Measurements from ENCODE around the gene MAP3K3.
"Not testable (repeated sequence)": the region's sequence is repeated elsewhere in the genome, so short reads cannot be mapped to it uniquely, and the experiment has no call there.

MAP3K3 gene

DNA sequence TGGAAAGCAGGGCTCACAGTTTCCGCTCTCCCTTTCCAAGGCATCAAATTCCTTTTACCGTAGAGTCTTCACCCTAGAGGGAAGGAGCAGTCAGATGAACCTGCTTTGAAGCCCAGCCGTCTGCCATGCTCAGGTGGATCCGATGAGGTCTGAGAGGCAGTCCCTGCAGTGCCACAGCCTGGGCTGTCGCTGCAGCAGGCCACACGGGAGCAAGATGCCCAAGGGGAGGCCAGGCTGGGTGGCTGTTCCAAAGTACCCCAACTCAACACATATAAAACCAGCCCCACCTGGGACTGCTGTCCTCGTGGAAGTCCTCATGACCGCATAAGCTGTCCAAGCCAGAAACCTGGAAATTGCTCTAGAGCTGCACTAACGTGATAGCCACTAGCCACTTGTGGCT is 82.6 kb downstream of the MAP3K3 start:
- no peak for DNase-seq (ENCODE audit: low read depth in 2 of 2, low spot score in 1 of 2)

DNA sequence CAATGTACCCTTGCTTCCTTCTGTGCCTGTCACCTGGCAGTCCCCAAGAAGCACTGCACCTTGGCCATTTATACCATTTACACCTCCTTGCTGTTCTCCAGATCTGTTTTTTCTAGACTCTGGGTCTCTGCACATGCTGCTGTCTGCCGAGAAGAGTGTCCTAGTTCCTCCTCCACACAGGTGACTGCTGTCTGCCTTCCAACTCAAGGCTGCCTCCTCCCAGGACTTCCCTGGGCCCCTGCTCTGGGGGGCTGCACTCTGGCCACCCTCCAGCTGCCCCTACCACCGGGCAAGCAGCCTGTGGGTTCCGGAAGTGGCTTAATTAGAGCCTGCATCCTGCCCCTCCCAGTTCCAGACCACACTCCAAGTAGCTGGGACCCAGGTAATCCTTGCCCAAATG is 83.4 kb downstream of the MAP3K3 start:
- DNase-seq (ENCODE audit: low read depth in 2 of 2, low spot score in 1 of 2): no peak

DNA sequence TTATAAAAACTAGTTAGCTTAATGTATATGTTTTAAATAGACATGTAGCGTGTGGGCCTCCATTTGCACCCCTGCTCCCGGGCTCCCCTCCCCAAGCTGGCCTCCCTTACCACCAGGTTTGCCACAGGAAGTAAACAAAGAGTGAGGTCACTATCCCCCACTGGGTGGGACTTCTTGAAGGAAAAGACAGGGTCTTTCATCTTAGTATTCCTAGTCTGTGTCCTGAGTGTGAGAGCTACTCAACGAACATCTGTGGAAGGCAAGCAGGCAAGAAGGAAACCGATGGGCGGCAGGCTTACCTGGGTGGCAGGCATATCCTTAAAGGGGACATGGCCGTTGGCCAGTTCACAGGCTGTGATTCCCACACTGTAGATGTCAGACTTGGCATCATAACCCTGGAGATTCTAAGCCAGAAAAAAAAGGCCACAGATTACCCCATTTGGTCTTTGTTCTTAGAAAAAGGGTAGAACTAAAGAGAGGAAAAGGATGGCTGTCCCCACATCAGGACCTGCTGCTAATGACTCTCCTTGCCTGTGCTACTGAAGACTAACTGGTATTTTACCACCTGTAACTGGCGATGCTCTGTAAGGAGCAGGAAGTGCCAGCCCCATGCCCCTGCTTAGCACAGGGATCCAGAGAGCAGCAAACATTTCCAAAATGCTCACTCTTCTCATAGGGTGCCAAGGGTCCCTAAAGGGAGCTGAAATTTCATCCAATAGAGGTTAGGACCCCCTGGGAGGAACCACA is 84.3 kb downstream of the MAP3K3 start:
- DNase-seq (ENCODE audit: low read depth in 2 of 2, low spot score in 1 of 2): no peak

DNA sequence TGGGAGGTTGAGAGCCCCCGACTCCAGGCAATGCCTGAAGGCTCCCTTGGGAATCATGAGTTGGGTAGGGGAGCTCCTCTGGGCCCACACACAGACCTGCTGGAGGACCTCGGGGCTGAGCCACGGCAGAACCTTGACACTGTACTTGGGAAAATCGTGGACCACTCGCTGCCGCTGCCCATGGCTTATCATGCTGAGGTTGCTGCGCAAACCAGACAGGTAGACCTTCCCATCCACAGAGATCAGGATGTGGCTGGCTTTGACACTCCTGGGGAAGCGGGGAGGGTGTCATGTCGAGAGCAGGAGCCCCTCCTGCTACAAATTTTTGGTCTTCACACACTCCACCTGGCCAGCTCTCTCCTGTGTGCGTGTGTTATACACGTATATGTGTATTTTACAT is 84.9 kb downstream of the MAP3K3 start:
- DNase-seq (ENCODE audit: low read depth in 2 of 2, low spot score in 1 of 2): no peak

DNA sequence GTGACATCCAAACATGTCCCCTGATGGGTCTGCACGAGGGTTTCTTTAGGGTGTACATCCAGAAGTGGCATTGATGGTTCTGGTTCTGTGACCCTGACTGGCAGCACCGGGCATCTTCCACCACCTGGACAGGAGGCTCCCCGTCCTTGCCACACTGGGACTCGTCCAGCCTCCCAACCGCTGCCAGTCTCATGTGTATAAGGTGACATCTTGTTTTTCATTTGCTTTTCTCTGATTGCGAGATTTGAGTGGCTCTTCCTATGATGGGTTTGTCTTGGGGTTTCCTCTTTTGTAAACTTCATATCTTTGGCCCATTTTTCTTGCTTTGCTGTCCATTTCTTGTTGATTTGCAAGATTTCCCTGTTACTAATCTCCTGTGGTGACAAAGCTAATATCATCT is 86.9 kb downstream of the MAP3K3 start:
- no peak for DNase-seq (ENCODE audit: low read depth in 2 of 2, low spot score in 1 of 2)

DNA sequence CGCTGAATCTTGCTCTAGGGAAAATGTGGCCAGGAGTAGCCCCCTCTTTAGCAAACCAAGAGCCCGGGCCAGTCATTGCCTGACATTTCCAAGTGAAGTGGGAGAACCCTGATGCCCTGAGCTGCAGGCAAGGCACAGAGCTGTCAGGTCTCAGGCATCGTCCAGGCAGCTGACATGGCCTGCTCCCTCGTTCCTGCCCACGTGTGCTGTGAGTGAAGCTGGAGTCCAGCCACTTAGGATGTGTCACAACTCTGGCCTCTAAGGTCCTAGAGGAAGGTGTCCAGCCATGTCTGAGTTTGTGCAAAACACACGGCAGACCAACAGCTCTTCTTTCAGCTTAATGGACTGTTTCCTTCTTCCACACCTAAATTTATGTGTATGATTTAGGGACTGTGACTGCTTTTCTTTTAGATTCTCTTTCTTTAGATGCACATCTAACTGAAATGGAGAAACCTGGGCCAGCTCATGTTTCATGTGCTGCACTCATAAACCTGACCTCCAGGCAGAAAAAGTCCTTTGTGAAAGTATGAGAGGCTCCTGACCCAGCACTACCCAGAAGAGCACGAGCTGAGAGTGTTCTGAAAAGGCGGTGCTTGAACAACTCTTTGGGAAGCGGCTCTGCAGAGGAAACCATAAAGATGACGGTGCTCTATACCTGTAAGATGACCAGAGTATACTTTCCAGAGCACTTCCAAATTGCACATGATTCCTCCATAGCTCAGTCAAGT is 92.5 kb downstream of the MAP3K3 start:
- no peak for DNase-seq (ENCODE audit: low read depth in 2 of 2, low spot score in 1 of 2)

DNA sequence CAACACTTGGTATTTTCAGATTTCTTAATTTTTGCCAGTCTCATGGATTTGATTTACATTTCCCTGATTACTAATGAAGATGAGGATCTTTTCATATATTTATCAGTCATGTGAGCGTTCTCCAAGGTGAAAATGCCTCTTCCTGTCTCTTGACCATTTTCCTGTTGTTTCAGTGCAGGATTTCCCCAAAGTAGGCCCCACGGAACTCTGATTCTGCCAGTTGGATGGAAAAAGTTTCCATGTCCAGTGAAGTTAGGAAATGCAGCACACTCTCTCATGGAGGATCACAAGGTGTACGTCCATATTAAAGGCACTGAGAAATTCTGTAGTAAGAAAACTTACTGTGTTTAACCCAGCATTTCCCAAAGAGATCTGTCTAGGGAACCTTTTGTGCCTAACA is 94.2 kb downstream of the MAP3K3 start:
- no peak for DNase-seq (ENCODE audit: low read depth in 2 of 2, low spot score in 1 of 2)

DNA sequence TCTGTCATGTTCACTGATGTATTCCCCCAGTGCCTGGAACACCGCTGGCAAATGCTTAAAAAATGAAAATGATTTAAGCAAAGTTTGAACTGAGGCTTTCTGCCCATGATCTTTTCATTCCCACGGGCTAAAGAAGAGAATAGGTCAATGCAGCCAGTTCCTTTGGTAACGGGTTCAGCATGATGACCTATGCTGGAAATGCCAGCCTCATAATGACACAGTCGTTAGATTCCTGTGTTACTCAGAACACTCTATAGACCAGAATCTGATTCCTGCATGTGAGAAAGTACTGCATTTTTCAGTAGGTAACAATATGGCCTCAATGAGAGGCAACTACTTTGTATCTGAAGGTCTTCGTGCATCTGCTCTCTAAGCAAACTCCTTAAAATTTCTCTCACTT is 96.8 kb downstream of the MAP3K3 start:
- no peak for DNase-seq (ENCODE audit: low read depth in 2 of 2, low spot score in 1 of 2)

DNA sequence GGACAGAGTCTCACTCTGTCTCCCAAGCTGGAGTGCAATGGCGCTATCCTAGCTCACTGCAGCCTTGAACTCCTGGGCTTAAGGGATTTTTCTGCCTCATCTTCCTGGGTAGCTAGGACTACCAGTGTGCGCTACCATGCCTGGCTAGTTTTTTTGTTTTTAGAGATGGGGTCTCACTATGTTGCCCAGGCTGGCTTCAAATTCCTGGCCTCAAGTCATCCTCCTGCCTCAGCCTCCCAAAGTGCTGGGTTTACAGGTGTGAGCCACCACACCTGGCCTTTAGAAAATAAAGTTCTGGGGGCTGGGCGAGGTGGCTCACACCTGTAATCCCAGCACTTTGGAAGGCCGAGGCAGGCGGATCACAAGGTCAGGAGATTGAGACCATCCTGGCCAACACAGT is 98.0 kb downstream of the MAP3K3 start:
- not testable (repeated sequence) for DNase-seq (ENCODE audit: low read depth in 2 of 2, low spot score in 1 of 2)

DNA sequence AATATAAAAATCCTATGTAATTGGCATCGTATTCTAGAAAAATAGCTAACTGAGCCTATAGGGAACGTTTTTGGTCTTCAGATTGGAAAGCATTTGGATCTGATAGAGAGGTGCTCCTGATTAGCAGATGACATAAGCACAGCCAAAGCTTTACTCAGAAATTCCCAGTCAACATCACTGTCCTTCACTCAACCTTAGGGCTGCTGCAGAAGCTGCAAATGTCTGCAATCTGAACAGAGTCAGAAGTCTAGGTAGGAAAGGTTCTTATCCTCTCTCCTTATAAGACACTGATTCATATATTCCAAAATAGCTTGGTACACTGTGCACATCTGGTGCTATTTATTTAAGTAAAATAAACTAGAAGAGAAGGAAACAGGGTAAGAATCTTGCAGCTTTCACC is 100.2 kb downstream of the MAP3K3 start:
- no peak for DNase-seq (ENCODE audit: low read depth in 2 of 2, low spot score in 1 of 2)

DNA sequence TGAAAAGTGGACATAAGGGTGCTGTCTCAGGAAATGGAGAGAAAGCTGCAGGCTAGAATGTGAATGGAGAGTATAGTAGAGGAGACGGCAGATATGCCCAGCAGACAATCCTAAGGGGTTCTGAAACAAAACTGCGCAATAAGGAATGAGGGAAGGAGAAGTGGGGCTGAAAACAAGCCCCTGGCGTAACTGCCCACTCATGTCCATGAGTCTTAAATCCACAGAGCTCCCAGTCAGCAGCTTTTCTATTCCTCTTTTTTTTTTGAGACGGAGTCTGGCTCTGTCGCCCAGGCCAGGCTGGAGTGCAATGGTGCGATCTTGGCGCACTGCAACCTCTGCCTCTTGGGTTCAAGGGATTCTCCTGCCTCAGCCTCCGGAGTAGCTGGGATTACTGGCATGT is 113.5 kb downstream of the MAP3K3 start:
- no peak for DNase-seq (ENCODE audit: low read depth in 2 of 2, low spot score in 1 of 2)

DNA sequence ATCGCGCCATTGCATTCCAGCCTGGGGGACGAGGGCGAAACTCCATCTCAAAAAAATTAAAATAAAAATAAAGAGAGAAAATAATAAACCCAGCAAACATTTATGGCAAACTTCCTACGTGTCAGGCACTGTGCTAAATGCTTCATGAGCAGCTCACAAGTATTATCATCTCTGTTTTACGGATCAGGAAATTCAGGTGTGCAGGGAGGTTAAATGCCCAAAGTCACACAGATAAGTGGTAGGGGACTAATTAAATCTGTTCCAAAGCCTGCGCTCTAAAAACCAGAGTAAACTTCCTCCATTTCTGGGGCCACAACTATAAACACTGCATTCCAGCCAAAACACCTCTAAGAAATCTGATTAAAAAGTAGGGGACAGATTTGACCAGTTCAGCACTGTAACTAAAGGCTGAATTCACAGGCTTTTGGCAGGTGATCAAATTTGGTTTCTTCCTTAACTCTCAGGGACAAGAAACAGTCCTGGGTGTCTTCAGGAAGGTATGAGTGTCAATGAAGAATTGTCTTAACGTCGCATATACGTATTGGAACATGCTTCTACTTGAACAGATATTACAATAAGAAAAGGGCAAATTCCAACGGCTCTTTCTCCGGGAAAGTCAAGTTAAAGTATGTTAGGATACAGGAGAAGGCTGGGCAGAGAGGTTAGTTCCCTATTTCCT is 118.4 kb downstream of the MAP3K3 start:
- no peak for DNase-seq (ENCODE audit: low read depth in 2 of 2, low spot score in 1 of 2)

DNA sequence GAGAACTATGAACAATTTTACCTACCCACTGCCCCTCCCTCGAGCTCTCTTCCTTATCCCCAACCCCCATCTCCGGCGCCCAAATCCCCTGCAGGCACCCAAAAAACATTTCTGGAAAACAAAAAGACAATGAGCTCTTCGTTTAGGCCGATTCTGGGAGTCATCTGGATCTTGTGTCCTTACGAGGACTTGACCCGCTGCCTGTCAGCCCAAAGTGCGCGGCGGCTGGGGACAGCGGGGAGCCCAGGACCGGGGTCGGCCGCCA is 118.9 kb downstream of the MAP3K3 start:
- no peak for DNase-seq (ENCODE audit: low read depth in 2 of 2, low spot score in 1 of 2)

DNA sequence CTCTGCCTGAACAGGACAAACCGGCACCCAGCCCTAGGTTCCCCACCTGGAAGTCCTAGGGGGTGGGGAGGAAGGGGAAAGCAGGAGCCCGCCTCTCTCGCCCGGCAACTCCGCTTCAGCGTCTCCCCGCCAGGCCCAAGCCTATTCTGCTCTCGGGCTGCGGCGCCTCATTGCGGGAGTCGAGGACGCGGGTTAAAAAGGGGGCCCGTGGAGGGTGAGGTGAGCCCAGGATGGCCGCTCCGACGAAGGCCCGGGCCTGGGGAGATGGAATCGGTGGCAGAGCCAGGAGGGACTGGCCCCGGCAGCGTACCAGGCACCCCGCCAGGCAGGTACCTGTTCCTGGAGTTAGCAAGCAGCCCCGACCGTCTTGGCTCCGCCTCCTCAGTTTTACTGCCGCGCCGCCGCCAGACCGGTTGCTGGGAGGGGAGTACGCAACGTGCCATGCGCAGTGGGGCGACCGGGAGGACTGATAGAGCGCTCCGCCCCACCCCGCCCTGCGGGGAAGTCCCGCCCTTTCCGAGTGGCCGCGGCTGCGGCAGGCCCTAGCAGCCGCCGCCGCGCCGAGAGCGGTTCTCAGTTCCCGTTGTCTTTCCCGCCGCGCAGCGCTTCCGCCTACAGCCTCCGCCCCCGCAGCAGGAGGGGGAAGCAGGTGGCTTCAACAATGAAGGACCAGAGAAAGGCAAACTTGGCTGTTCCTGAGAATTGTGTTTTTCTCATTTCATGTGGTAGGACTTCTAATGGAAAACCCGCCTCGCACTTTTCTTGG is 119.4 kb downstream of the MAP3K3 start, which contains the start of gene STRADA:
STRADA (minus strand) TSS at position 392 of the 766 bp plus-strand sequence. CDS start 13,430 bp downstream, outside the sequence.
- DNase-seq (ENCODE audit: low read depth in 2 of 2, low spot score in 1 of 2): peak; percentile 98
